NT2/D1 (cell line): ENCODE results near the gene PLA2G3.

Experiments
- SUZ12 ChIP-seq: IDR thresholded peaks from 2 replicates; pipeline ENCODE4 v1.6.1; 2011; ENCODE audit not compliant: insufficient read length, insufficient read depth; ENCODE audit errors: extremely low read depth
- YY1 ChIP-seq: IDR thresholded peaks from 2 replicates; pipeline ENCODE4 v1.6.1; 2011; ENCODE audit not compliant: insufficient read length, insufficient read depth
- ZNF274 ChIP-seq: IDR thresholded peaks from 2 replicates; pipeline ENCODE4 v1.6.1; 2011; ENCODE audit warnings: mild to moderate bottlenecking, low read depth, low read length

GRCh38 chr22:31103899-31104694 is 36.2 kb downstream of the PLA2G3 start:
- TF ChIP-seq YY1: no peak
- TF ChIP-seq ZNF274: no peak
- TF ChIP-seq SUZ12: no peak
